A549 (cell line): ENCODE results near the gene INTS6.

Source experiments
- CTCF ChIP-seq: fragments of >200 bp; sonication (Bioruptor Twin); formaldehyde crosslinking; IDR thresholded peaks from 3 replicates; pipeline ENCODE4 v1.5.1; 2016
- EP300 ChIP-seq, 2 experiments: fragments of >200 bp; sonication (Bioruptor Twin); formaldehyde crosslinking; IDR thresholded peaks; 2 replicates in 1 of 2; 3 replicates in 1 of 2; pipeline ENCODE4 v1.6.1; 2016 to 2017
- HOXA7 ChIP-seq: fragments of 250-450 bp; sonication (Bioruptor Pico); IDR thresholded peaks from 2 replicates; pipeline ENCODE4 v1.5.0; 2020; ENCODE audit warnings: mild to moderate bottlenecking, moderate library complexity
- JUNB ChIP-seq: fragments of >200 bp; sonication (Bioruptor Twin); formaldehyde crosslinking; IDR thresholded peaks from 2 replicates; pipeline ENCODE4 v1.6.1; 2016
- MAZ ChIP-seq: fragments of 150-350 bp; IDR thresholded peaks from 2 replicates; pipeline ENCODE4 v1.6.1; 2014; ENCODE audit warnings: antibody characterized with exemption, low read depth, low read length, borderline replicate concordance
- PHF8 ChIP-seq: fragments of 200-600 bp; sonication (generic); IDR thresholded peaks from 2 replicates; pipeline ENCODE4 v1.6.1; 2016; ENCODE audit warnings: low read depth, mild to moderate bottlenecking, antibody characterized with exemption, moderate library complexity, borderline replicate concordance
- POLR2A ChIP-seq: IDR thresholded peaks from 2 replicates; pipeline ENCODE4 v1.6.1; 2012; ENCODE audit warnings: mild to moderate bottlenecking, low read length
- POLR2AphosphoS2 ChIP-seq: conservative IDR thresholded peaks from 2 replicates; pipeline ENCODE4 v1.6.1; 2012; ENCODE audit warnings: low read length, improper control_type of control experiment, inconsistent platforms
- RFX5 ChIP-seq: fragments of 450-650 bp; IDR thresholded peaks from 2 replicates; pipeline ENCODE4 v1.7.1; 2014; ENCODE audit warnings: antibody characterized with exemption, mild to moderate bottlenecking, moderate library complexity
- RNF2 ChIP-seq: fragments of 200-600 bp; sonication (generic); IDR thresholded peaks from 2 replicates; pipeline ENCODE4 v1.6.1; 2016; ENCODE audit warnings: low read depth, mild to moderate bottlenecking, antibody characterized with exemption, moderate library complexity, borderline replicate concordance
- TF ChIP-seq, protein P1 (sequence below): IDR thresholded peaks from 2 replicates; pipeline ENCODE4 v1.6.1; 2012
- TF ChIP-seq, protein P2 (sequence below): fragments of 200-600 bp; sonication (generic); IDR thresholded peaks from 2 replicates; pipeline ENCODE4 v1.6.1; 2016; ENCODE audit warnings: antibody characterized with exemption, mild to moderate bottlenecking, moderate library complexity
- TF ChIP-seq, protein P3 (sequence below): fragments of 450-650 bp; IDR thresholded peaks from 2 replicates; pipeline ENCODE4 v1.6.1; 2014; ENCODE audit warnings: antibody characterized with exemption

GRCh38 chr13:51328488-51328887 lies 124.3 kb downstream of the INTS6 start:
- TF ChIP-seq POLR2AphosphoS2 (no peak), RFX5 (no peak), CTCF (no peak), PHF8 (no peak), RNF2 (no peak), POLR2A (no peak), HOXA7 (CRISPR knock-in tag) (no peak), JUNB (no peak), EP300 (IDR thresholded peaks at IDR 0.05) (no peak), MAZ (no peak)
- TF ChIP-seq, protein P1, sequence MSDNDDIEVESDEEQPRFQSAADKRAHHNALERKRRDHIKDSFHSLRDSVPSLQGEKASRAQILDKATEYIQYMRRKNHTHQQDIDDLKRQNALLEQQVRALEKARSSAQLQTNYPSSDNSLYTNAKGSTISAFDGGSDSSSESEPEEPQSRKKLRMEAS = no peak
- TF ChIP-seq, protein P2, sequence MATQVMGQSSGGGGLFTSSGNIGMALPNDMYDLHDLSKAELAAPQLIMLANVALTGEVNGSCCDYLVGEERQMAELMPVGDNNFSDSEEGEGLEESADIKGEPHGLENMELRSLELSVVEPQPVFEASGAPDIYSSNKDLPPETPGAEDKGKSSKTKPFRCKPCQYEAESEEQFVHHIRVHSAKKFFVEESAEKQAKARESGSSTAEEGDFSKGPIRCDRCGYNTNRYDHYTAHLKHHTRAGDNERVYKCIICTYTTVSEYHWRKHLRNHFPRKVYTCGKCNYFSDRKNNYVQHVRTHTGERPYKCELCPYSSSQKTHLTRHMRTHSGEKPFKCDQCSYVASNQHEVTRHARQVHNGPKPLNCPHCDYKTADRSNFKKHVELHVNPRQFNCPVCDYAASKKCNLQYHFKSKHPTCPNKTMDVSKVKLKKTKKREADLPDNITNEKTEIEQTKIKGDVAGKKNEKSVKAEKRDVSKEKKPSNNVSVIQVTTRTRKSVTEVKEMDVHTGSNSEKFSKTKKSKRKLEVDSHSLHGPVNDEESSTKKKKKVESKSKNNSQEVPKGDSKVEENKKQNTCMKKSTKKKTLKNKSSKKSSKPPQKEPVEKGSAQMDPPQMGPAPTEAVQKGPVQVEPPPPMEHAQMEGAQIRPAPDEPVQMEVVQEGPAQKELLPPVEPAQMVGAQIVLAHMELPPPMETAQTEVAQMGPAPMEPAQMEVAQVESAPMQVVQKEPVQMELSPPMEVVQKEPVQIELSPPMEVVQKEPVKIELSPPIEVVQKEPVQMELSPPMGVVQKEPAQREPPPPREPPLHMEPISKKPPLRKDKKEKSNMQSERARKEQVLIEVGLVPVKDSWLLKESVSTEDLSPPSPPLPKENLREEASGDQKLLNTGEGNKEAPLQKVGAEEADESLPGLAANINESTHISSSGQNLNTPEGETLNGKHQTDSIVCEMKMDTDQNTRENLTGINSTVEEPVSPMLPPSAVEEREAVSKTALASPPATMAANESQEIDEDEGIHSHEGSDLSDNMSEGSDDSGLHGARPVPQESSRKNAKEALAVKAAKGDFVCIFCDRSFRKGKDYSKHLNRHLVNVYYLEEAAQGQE = no peak
- TF ChIP-seq, protein P3, sequence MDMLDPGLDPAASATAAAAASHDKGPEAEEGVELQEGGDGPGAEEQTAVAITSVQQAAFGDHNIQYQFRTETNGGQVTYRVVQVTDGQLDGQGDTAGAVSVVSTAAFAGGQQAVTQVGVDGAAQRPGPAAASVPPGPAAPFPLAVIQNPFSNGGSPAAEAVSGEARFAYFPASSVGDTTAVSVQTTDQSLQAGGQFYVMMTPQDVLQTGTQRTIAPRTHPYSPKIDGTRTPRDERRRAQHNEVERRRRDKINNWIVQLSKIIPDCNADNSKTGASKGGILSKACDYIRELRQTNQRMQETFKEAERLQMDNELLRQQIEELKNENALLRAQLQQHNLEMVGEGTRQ = no peak
